Urothelium cell line (cell line): ENCODE results near the gene SLC51A.
A peak's percentile ranks its signal among the peaks of the same experiment; 100 is the strongest.
"Not testable (repeated sequence)": the region's sequence is repeated elsewhere in the genome, so short reads cannot be mapped to it uniquely, and the experiment has no call there.

Experiments
- DNase-seq: peaks from one replicate; pipeline ENCODE4 v3.0.0; 2011; ENCODE audit warnings: low spot score, mixed read lengths
- FAIRE-seq: peaks from 2 replicates; lab custom pipeline; 2011; peaks lifted over from hg19 to GRCh38; lab: Jason Lieb, UNC

SLC51A gene

GRCh38 chr3:196216089-196216564 lies at the start of gene SLC51A:
SLC51A (plus strand) TSS chr3:196216534; CDS start chr3:196216713, 179 bp downstream.
- FAIRE-seq (no peak), DNase-seq (no peak)

DNA sequence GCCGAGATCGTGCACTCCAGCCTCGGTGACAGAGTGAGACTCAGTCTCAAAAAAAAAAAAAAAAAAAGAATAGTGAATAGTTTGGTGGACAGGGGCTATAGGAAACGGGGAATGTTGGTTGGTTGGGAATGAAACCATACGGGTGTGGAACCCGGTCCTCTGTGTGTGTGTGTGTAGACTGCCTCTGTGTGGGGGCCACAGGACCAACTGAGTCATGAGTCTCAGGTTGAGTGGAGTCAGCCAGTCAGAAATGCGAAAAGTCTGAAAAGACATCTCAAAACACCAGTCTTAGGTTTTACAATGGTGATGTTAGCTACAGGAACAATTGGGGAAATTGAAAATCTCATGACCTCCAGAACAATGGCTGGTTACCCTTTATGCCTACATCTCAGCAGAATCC lies 49.6 kb upstream of the SLC51A start:
- FAIRE-seq, result no peak
- no peak for DNase-seq

DNA sequence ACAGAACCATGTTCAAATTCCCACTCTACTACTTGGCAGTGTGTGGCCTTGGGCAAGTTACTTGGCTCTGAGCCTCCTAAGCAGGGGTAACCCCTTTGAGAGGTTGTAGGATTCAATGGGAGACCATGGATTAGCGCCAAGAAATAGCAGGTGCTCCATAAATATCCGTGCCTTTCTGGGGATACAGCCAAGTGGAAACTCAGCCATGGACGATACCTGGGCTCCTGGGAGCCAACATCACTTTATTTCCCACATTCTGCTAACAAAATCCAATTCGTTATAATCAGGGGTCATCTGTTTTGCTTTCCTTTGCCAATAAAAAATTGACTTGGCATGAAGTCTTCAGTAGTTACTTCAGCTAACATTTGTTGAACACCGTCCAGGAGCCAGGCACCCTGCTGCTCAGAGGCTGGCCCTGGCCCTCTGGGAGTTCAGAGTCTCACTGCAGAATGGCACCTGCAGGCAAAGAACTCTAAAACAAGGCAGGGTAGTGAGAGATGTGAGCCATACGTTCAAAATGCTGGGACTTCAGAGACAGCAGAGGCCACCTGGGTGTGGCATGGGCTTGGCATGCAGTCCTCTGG lies 47.4 kb upstream of the SLC51A start:
- no peak for FAIRE-seq
- DNase-seq, result no peak

GRCh38 chr3:196169836-196170240 lies 46.5 kb upstream of the SLC51A start:
- no peak for FAIRE-seq
- no peak for DNase-seq

DNA sequence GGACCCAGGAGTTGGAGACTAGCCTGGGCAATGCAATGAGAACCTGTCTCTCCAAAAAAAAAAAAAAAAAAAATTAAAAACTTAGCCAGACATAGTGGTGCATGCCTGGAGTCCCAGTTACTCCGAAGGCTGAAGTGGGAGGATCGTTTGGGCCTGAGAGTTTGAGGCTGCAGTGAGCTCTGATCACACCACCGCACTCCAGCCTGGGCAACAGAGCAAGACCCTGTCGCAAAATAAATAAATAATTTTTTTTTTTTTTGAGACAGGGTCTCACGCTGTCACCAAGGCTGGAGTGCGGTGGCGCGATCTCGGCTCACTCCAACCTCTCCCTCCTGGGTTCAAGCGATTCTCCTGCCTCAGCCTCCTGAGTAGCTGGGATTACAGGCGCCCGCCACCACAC lies 46.0 kb upstream of the SLC51A start:
- DNase-seq, FAIRE-seq: not testable (repeated sequence)

GRCh38 chr3:196174652-196175051 lies 41.7 kb upstream of the SLC51A start:
- FAIRE-seq (no peak), DNase-seq (no peak)

DNA sequence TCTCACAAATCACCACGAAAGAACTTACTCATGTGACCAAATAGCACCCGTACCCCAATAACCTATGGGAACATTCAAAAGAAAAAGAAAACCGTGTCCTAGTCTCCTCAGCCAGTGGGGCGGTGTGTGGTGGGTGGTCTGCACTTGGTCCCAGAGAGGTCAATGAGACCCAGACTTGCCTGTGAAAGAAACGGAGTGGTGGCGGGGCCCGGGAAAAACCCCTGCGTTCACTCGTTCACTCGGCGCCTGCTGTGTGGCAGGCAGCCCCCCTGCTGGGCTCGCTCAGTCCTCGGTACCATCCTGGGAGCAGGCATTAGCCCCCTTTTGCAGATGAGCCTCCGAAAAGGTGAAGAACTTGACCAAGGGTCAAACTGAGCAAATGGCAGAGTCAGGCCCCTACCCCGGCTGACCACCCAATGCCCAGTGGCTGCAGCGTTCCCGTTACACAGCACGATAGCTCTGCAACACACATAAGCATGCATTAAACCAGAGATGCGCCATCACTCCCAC lies 41.2 kb upstream of the SLC51A start:
- no peak for FAIRE-seq
- DNase-seq, result no peak

DNA sequence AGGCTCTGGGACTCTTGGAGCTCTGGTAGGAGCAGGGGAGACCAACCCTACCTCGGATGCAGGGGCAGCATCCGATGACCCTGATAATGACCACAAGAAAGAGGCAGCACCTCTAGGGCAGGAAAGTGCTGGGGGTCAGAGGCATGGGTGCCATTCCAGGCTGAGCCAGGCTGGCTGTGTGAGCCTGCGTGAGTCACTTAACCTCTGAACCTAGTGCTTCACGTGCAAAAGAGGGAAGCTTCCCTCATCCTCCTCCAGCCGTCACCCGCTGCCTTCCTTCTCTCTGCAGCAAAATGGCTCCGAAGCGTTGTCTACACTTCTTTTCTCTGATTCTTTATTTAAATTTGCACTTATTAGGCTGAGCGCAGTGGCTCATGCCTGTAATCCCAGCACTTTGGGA lies 40.6 kb upstream of the SLC51A start:
- no peak for FAIRE-seq
- DNase-seq, result no peak

- no peak for FAIRE-seq
- DNase-seq, result no peak
Observed at GRCh38 chr3:196177567-196177966, 38.8 kb upstream of the SLC51A start.

- DNase-seq (no peak), FAIRE-seq (no peak)
Observed at GRCh38 chr3:196177967-196178366, 38.4 kb upstream of the SLC51A start.

- no peak for FAIRE-seq
Observed at GRCh38 chr3:196178993-196179379, 37.3 kb upstream of the SLC51A start.

GRCh38 chr3:196179380-196180308 lies 36.7 kb upstream of the SLC51A start:
- peak; percentile 20 for DNase-seq
- no peak for FAIRE-seq

More at GRCh38 chr3:196178993-196179379, 37.3 kb upstream of the SLC51A start:
- DNase-seq, result no peak

DNA sequence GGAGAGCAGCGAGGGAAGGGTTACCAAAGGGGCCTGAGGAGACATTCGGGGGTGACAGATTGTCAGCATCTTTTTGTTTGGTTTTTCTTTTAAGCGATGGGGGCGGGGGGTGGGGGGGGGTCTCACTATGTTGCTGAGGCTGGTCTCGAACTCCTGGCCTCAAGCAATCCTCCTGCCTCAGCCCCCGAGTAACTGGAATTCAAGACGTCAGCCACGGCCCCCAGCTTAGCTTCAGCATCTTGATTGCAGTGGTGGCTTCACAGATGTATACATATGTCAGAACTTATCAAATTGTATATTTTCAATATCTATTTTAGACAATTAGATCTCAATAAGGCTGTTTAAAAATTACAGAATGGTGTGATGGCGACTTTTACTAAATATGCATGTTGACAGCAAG lies 36.0 kb upstream of the SLC51A start:
- no peak for FAIRE-seq
- no peak for DNase-seq

- FAIRE-seq (no peak), DNase-seq (no peak)
Observed at GRCh38 chr3:196181127-196181546, 35.2 kb upstream of the SLC51A start.

- DNase-seq, FAIRE-seq: not testable (repeated sequence)
Observed at GRCh38 chr3:196184169-196184432, 32.2 kb upstream of the SLC51A start.

- FAIRE-seq, result no peak
- DNase-seq, result no peak
Observed at GRCh38 chr3:196184881-196185280, 31.5 kb upstream of the SLC51A start.

DNA sequence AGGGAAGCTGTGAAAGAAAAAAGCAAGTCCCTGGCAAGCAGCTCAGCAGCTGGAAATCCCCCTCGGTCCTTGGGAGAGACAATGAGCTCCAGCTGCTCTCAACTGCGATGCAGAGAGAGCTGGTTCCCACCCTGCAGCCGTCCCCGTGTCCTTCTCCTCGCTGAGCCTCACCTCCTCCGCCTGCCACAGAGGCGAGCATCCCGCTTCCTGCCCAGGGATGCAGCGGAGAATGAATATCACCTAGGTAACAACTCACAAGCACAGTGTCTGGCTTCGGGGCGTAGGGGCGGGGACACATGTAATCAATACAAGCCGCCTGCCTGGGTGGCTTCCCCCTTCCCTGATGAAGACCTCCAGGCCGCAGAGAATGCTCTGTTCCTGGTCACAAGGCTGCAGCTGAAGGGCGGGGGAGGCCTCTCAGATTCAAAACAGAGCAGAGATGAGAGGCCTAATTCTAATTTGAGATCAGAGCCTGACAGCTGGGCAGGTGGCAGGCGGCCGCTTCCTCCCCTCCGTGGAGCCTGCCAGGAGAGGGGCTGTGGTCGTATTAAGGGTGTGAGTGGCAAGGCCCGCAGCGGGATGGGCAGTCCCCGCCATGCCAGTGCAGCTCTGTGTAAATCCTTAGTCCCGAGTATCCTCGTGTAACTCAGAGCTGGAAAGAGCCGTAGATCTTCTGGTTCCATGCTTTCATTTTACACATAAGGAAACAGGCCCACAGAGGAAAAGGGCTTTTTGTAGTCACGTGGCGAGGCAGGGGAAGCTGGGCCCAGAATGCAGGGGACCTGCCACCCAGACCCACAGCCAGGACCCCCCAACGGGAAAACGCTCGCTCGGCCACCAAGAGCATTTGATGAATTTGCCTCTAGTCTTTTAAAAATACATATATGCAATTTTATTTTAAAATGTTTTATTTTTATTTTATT lies 29.4 kb upstream of the SLC51A start:
- DNase-seq, result no peak
- FAIRE-seq, result no peak

DNA sequence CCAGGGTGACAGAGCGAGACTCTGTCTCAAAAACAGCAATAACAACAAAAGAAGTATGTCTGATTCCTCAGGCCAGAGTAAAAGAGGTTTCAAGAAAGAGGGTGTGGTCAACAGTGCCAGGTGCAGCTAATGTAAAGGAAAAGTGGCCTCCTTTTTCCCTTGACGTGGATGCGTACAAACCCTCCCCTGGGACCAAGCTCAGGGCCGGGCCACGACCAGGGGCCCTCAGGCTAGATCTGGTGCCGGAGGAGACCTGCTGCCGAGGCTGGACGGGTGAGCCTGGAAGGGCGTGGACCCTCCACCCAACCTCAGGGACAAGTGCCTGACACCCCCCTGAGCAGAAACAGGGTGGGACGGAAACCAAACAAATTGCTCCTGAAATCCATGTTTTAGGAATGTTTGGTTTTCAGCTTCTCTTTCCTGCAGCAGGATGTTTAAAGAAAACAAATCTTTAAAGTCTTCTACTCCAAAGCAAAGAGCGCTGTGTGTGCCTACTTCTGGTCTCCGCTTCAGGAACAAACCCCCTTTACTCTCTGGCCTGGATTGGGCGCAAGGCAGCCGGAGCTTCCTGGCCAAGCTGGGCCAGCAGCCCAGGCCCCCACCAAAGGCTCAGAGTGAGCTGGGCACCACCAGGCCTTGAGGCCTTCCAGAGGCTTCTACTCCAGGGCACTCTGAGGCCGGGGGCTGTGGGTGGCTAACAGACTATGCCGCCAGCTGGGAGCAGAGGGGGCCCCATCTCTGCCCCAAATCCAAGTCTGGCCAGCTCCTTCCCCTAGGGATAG lies 26.6 kb upstream of the SLC51A start:
- FAIRE-seq, result no peak
- DNase-seq, result no peak

- DNase-seq, result no peak
- FAIRE-seq, result no peak
Observed at GRCh38 chr3:196192036-196192523, 24.3 kb upstream of the SLC51A start.

- FAIRE-seq, result no peak
- DNase-seq, result no peak
Observed at GRCh38 chr3:196192524-196193051, 23.7 kb upstream of the SLC51A start.
